ENCODE data around the gene CPN2.

The CPN2 gene

DNA sequence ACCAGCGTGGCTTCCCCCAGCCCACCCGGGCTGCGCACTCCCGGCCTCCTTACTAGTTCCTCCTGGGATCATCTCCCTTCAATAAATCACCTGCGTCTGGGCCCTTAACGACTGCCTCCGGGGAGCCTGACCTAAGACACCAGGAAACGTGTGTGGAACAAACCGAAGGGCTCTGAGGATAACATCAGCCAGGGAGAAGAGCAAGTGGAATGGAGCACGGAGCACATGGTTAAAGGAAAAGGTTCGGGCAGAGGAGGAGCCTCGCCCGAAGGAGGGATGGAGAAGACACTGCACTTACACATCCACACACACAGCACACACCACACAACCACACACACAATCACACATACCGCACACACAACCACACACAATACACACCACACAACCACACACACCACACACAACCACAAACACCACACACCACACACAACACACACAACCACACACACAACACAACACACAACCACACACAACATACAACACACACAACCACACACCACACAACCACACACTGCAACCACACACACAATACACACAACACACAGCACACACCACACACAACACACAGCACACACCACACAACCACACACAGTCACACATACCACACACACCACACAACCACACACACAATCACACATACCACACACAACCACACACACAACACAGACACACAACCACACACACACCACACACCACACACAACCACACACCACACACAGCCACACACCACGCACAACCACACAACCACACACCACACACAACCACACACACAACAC lies 24.7 kb downstream of the CPN2 start:
- DNase-seq = no peak

DNA sequence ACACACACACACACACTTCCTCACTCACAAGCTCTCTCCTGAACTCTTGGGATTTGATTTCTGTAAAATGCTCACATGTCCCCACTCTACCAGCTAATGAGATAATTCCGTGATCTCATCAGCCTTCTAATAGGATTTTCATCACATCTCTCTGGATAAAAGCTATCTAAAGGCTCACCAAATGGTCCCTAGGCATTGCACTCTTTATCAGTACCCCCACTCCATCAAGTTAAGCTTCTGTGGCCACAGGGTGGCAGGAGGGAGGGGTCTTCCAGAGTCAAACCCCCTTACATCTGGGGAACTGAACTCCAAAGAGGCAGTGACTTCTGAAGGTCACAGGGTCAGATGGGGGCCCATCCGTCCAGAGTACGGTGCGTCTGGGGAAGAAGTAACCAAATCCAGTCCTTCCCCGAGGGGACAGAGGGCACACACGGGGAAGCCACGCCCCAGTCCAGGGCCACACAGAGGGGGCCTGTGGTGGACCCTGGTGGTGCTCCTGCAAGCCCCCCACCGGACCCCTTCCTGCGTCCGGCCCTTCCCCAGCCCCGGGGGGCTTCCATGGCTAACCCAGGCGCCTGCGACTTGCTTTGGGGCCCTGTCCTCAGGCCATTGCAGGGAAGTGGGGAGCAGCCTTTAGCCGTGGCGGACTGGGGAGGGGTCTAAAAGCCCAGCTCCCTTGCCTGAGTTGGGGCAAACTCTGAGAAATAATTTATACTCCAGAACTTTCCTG lies 25.5 kb downstream of the CPN2 start:
- no peak for DNase-seq

DNA sequence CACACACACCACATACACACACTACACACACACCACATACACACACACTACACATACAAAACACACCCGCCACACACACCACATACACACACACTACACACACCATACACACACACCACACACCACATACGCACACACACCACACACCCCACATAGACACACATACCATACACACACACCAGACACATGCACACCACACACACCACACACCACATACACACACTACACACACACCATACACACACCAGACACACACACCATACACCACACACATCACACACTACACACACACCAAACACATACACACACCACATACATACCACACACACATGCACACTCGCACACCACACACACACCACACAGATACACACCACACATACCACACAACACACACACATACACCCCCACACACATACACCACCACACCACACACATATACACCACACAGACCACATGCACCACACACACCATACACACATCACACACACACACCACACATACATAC lies 26.3 kb downstream of the CPN2 start:
- DNase-seq = no peak

DNA sequence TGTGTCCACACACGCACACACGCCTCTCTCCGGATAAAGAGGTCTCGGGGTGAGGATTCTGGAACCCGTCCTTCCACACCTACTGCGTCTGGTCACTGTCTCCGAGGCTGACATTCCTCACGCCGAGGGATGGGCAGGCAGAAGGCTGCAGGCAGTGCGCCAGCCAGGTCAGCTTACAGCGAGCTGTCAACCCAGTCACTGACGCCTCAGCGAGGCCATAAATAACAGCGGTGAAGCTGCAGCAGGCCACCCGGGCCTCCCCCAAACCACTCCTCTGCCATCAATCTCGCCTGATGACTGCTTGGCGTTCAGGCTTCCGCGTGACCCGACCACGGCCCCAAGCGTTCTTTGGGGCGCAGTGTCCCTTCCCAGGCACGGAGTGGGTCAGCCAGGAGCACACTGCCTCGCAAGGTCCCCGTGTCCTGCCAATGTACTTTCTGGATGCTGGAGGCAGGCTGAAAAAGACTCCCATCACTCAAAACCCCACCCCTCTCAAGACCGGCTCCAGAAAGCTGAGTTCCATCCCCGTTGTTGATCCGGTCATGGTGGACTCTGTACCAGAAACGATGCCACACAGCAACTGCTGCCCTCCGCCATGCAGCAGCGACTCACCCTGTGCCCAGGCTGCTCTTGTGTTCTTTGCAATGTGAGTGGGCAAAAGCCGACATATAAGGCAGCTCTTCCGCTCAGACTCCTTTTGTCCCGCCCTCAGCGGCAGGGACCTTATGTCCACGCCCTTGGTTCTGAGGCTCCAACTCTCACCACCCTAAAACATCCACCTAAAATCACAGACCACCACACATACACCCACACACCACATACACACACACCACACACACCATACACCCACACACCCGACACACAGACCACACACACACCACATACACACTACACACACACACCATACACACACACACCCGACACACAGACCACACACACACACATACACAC lies 27.1 kb downstream of the CPN2 start:
- DNase-seq = peak in 1 of 2 donors; percentile 37

DNA sequence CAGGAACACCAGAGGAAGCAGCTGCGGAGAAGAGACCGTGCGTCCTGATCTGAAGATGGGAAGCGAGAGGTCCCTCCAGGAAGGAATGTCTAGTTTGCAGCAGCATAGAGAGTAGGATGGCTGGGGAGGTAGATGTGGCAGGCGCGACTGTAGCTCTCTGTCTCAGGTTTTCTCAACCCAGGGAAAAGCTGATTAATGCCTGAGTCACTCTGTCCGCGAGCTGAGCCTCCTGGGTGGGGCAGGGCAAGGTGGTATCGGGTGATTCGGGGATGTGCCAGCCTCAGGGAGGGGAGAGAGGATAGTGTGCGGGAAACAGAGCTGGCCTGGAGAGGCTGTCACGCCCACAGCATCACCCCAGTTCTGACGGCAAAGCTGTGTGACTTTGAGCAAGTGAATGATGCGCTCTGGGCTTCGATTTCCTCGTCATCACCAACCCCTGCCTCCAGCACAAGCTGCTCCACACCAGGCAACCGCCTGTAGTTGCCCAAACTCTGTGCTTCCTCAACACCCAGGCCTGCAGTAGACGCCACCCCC lies 28.4 kb downstream of the CPN2 start:
- DNase-seq = peak in 1 of 2 donors; percentile 38

DNA sequence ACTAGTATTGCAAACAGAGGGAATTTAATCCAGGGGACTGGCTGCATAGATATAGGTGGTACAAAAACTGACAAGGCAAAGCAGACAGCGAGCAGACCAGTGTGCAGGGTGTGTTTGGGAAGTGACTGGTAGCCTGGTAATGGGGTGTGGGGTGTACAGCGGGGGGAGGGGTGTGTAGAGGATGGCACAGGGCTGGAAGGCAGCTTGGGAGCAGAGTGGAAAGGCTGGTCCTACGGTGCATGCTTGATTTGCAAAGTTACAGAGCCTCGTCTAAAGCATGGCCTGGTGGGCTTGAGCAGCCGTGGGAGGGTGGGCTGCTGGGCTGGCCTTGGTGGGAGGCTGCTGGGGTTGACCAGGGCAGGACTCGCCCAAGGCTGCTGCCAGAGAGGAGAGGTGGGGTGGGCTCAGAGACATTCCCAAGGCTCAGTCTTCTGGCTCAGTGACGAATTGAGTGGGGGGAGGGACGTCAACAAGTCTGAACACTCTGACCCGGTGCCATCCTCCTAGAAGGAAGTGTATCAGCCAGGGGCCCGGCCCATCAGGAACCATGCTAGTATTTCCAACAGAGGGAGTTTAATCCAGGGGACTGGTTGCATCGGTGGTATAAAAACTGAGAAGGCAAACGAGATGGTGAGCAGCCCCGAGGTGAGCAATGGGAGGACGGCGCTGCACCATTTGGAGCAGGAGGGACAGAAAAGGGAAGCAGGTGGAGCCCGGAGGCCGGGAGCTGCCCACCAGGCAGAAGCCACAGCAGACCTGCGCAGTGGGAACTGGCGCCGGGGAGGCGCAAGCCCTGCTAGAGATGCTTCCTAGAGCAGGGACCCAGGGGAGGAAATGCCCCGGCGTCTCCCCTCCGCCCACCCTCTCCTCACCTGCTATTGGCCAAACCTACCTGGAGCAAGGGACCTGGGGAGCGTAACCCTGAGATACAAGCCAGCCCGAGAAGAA lies 29.2 kb downstream of the CPN2 start:
- no peak for DNase-seq

- no peak for DNase-seq
Measured at GRCh38 chr3:194320744-194321243, 30.3 kb downstream of the CPN2 start.

DNA sequence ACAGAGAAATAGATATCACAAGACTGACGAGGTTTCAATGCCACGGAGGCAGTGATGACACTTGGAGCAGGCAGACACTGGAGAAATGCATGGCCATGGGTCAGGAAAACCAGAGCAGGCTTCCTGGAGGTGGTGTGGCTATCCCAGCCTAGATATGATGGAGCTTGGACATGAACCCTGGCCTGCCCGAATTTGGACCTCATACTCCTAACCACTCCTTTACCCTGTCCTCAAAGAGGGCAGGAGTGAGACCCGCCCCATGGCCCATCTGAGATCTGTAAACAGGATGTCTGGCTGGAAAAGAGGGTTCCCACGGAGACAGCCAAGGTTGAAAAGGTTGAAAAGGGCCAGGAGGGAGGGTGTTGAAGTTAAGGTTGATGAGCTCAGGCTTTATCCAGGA lies 31.0 kb downstream of the CPN2 start:
- no peak for DNase-seq

- DNase-seq = no peak
Measured at GRCh38 chr3:194318511-194319161, 32.5 kb downstream of the CPN2 start.

DNA sequence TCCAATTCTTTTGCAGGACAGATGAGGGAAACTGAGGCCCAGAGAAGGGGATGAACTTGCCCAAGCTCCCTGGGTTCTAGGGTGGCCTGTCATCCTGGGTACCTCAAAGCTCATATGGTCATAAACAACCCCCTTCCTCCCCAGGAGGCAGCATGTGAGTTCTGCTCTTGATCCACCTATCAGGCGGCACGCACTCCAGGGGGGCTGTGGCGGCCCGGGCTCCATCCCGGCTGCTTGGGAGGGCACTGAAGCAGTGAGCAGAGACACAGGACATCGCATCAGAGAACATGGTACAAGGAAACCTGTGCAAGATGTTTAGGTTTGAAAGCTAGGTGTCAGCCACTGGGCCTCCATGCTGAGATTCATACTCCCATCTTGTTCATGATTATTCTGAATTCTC lies 34.2 kb downstream of the CPN2 start:
- DNase-seq = no peak

DNA sequence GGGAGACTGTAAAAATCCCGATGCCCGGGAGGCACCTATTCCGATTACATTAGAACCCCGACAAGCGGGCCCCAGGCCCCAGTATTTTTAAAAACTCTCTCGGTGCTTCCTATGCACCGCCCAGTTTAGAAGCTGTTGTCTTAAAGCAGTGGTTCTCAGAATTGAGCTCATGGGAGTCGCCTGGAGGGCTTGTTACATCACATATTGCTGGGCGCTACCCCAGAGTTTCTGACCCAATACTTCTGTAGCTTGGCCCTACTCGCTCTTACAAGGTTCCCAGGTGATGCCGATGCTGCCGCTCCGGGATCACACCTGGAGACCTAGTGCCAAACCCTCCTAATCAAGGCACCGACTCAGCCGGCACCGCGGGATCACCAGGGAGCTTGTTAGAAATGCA lies 35.2 kb downstream of the CPN2 start:
- DNase-seq = no peak

- peak; percentile 86 to 88 for DNase-seq
Measured at GRCh38 chr3:194315088-194315964, 35.8 kb downstream of the CPN2 start.

DNA sequence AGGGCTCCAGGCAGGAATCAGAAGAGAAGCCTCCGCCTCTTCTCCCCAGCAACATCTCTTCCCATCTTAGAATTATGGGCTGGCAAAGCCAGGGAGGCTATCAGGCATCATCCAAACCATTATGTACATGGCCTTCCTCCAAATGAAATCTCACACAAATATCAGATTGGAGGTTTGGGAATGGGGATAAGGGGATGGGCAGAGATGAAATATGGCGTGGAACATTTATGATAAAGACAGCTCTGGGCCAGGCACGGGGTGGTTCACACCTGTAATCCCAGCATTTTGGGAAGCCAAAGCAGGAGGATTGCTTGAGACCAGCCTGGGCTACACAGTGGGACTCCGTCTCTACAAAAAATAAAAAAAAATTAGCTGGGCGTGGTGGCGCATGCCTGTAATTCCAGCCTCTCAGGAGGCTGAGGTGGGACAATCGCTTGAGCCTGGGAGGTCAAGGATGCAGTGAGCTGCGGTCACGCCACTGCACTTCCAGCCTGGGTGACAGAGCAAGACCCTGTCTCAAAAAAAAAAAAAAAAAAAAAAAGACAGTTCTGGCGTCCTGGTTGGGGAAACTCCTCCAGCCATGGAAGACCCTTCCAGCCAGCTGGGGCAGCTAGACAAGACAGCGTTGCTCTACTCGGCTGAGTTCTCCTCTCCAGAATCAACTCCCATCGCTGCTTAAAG lies 36.6 kb downstream of the CPN2 start:
- DNase-seq = no peak

- no peak for DNase-seq
Measured at GRCh38 chr3:194313560-194314387, 37.4 kb downstream of the CPN2 start.

GRCh38 chr3:194312743-194313281 lies 38.3 kb downstream of the CPN2 start:
- no peak for DNase-seq

GRCh38 chr3:194312186-194312742 lies 38.9 kb downstream of the CPN2 start:
- DNase-seq = no peak

DNA sequence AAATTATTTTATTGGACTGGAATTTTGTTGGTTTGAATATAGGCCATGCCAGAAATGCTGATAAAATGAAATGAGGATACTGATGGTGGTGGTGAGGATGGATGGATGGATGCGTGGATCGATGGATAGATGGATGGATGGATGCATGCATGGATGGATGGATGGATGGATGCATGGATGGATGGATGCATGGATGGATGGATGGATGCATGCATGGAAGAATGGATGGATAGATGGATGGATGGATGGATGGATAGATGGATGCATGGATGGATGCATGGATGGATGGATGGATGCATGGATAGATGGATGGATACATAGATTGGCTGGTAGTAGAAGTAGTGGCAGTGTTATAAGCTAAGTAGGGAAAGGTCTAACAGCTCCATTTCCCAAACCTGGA lies 40.1 kb downstream of the CPN2 start:
- no peak for DNase-seq

Data from stimulated activated CD4-positive, alpha-beta T cell treated with anti-CD3 and anti-CD28 coated beads, Interleukin-2, amount 100 ng/mL, for 24 hours (primary cell).